ENCODE measurements around the gene SRP19. TPM values are rescaled to one million over a fixed set of nuclear protein-coding genes. Genes with fewer than 3 reads are reported as not detected.

The SRP19 gene
- total and polyA plus RNA-seq, 10 of the 15 experiments (the other 5 are each of a cell fraction or from before 2014, with no cell fraction given), result 43.4 to 379 (median 156) TPM

DNA sequence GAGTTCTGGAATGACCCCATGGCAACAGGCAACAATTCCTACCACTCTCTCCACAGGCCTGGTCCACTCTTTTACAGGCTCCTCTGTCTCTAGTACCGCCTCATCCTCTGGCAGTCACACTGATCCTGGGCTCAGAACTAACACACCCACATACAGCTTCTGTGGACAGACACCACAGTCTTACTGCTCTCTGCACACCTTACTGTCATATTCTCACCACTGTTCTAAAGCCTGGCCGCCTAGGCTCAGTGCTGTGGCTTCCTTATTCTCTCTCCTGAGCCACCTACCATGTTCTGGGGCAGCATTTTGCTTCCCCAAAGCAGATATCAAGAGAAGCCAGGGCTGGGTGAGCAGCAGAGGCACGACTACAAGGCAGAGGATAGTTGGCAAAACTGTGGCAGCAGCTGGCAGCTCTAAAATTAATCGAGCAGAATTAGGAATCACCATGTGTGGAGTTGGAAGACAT lies 46.1 kb downstream of the SRP19 start:
- Histone ChIP-seq H2AFZ (ENCODE audit: control insufficient read depth, low read depth, low read length) (no peak overlapping the region), H3K4me3 (no peak overlapping the region), H3K9me3 (replicated peaks; ENCODE audit: control insufficient read depth, insufficient read depth, low read length) (no peaks in the 10 kb centered on the region), H3K27me3 (replicated peaks in 1 of 2; ENCODE audit: control insufficient read depth in 2 of 2, insufficient read depth in 2 of 2, low read length in 1 of 2) (no peaks in the 10 kb centered on the region), H3K79me2 (ENCODE audit: control insufficient read depth, insufficient read depth, low read length) (peaks cover 3% of the 10 kb centered on the region), H3K4me2 (ENCODE audit: control insufficient read depth, insufficient read depth) (0 out of 2 replicates have a peak overlapping the region, but pooled peaks have one; percentile 33), H3K27ac (ENCODE audit: control insufficient read depth, insufficient read depth) (no peak overlapping the region; the same call in 1 of the 2 replicates), H4K20me1 (ENCODE audit: control insufficient read depth, insufficient read depth) (no peaks in the 10 kb centered on the region), H3K9ac (ENCODE audit: control insufficient read depth, insufficient read depth, low read length) (no peak overlapping the region), H3K36me3 (ENCODE audit: control insufficient read depth in 2 of 2, insufficient read depth in 2 of 2, low read length in 1 of 2) (peaks cover 4 to 18% of the 10 kb centered on the region in 2 experiments), H3K4me1 (ENCODE audit: control insufficient read depth, insufficient read depth, low read length) (peaks cover 4% of the 10 kb centered on the region; the same call in 1 of the 2 replicates)
- intact Hi-C loops (cut with micrococcal nuclease; ENCODE audit: unreplicated experiment), result no loop called here
- FAIRE-seq (no peak), ATAC-seq (peak; percentile 64), DNase-seq (ENCODE audit: low read depth, low spot score) (no peak)
- in situ Hi-C loops (cut with MboI), result no loop called here
- CTCF ChIA-PET, result interaction anchor here (0.8 to 2.7 kb wide), 10 partner anchors 9 to 89 kb away, joined by 3 to 9 read pairs (median 4); partner anchors contain the start of genes REEP5 and SRP19
- SMC1A ChIA-PET (ENCODE audit: uncharacterized antibody, unreplicated experiment), result interaction anchor here (0.6 to 1.1 kb wide), 3 partner anchors 52 to 1702 kb away, joined by 3 to 4 read pairs (median 4); no protein-coding TSS in a partner anchor
- POLR2A ChIA-PET, result no interaction called here
- no TSS peak for BruUV-seq (replicated peaks)
- TF ChIP-seq STAT1 (conservative IDR thresholded peaks at IDR 0.05) (no peak), EGR1 (IDR thresholded peaks at IDR 0.05; ENCODE audit: borderline replicate concordance in 1 of 2, low read depth in 2 of 2, low read length in 2 of 2) (no peak), BRCA1 (IDR thresholded peaks at IDR 0.05; ENCODE audit: low read depth, low read length) (no peak)
- RAD21 ChIA-PET (ENCODE audit: unreplicated experiment), result interaction anchor here (2.2 kb wide), 1 partner anchor 14 kb away, joined by 12 read pairs; no protein-coding TSS in a partner anchor
- WGBS (ENCODE audit: insufficient coverage, insufficient replicate concordance, low lambda C conversion rate, missing lambda C conversion rate), result 51% methylated on average over 4 of the region's 4 CpGs

DNA sequence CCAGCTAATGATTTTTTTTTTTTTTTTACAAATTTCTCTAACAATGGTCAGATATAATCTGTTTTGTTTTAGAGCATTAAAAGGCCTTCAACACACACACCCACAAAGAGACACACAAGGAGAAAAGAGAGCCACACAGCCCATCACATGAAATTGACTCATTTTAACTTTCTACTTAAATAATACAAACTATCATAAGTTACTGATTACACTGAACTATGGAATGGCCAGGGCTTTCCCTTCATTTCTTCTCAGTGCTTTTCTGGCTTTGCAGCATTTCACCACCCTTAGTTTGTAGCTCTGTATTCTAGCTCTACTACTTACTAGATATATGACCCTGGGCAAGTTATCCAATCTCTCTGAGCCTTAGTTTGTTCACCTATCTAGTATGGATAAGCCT lies 47.8 kb downstream of the SRP19 start:
- FAIRE-seq (no peak), DNase-seq (ENCODE audit: low read depth, low spot score) (no peak), ATAC-seq (no peak)
- Histone ChIP-seq H2AFZ (ENCODE audit: control insufficient read depth, low read depth, low read length) (no peak overlapping the region), H4K20me1 (ENCODE audit: control insufficient read depth, insufficient read depth) (no peaks in the 10 kb centered on the region), H3K27me3 (replicated peaks in 1 of 2; ENCODE audit: control insufficient read depth in 2 of 2, insufficient read depth in 2 of 2, low read length in 1 of 2) (no peaks in the 10 kb centered on the region), H3K4me2 (ENCODE audit: control insufficient read depth, insufficient read depth) (no peak overlapping the region), H3K79me2 (ENCODE audit: control insufficient read depth, insufficient read depth, low read length) (peaks cover 7% of the 10 kb centered on the region), H3K4me3 (no peak overlapping the region), H3K27ac (ENCODE audit: control insufficient read depth, insufficient read depth) (no peak overlapping the region), H3K36me3 (ENCODE audit: control insufficient read depth in 2 of 2, insufficient read depth in 2 of 2, low read length in 1 of 2) (peaks cover 4 to 18% of the 10 kb centered on the region in 2 experiments; a peak in 3 of 4 replicates), H3K9me3 (replicated peaks; ENCODE audit: control insufficient read depth, insufficient read depth, low read length) (no peaks in the 10 kb centered on the region), H3K9ac (ENCODE audit: control insufficient read depth, insufficient read depth, low read length) (no peak overlapping the region), H3K4me1 (ENCODE audit: control insufficient read depth, insufficient read depth, low read length) (peaks cover 4% of the 10 kb centered on the region; the same call in 1 of the 2 replicates)
- BruUV-seq (replicated peaks), result no TSS peak
- CTCF ChIA-PET, result interaction anchor here (0.9 to 2.7 kb wide), 3 partner anchors 10 to 55 kb away, joined by 3 to 9 read pairs (median 4); no protein-coding TSS in a partner anchor
- SMC1A ChIA-PET (ENCODE audit: uncharacterized antibody, unreplicated experiment), result interaction anchor here (0.8 to 1.5 kb wide), 4 partner anchors 8 to 55 kb away, joined by 3 to 6 read pairs (median 3); no protein-coding TSS in a partner anchor
- RAD21 ChIA-PET (ENCODE audit: unreplicated experiment), result no interaction called here
- no peak for TF ChIP-seq PML (IDR thresholded peaks at IDR 0.05; ENCODE audit: low read length)
- TF ChIP-seq, protein P1, sequence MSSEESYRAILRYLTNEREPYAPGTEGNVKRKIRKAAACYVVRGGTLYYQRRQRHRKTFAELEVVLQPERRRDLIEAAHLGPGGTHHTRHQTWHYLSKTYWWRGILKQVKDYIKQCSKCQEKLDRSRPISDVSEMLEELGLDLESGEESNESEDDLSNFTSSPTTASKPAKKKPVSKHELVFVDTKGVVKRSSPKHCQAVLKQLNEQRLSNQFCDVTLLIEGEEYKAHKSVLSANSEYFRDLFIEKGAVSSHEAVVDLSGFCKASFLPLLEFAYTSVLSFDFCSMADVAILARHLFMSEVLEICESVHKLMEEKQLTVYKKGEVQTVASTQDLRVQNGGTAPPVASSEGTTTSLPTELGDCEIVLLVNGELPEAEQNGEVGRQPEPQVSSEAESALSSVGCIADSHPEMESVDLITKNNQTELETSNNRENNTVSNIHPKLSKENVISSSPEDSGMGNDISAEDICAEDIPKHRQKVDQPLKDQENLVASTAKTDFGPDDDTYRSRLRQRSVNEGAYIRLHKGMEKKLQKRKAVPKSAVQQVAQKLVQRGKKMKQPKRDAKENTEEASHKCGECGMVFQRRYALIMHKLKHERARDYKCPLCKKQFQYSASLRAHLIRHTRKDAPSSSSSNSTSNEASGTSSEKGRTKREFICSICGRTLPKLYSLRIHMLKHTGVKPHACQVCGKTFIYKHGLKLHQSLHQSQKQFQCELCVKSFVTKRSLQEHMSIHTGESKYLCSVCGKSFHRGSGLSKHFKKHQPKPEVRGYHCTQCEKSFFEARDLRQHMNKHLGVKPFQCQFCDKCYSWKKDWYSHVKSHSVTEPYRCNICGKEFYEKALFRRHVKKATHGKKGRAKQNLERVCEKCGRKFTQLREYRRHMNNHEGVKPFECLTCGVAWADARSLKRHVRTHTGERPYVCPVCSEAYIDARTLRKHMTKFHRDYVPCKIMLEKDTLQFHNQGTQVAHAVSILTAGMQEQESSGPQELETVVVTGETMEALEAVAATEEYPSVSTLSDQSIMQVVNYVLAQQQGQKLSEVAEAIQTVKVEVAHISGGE (CRISPR knock-in tag; IDR thresholded peaks at IDR 0.05), result no peak
- TF ChIP-seq RBBP5 (conservative IDR thresholded peaks at IDR 0.05), result no peak
- no peak for TF ChIP-seq CHD2 (IDR thresholded peaks at IDR 0.05; ENCODE audit: borderline replicate concordance, low read depth, low read length)
- POLR2A ChIA-PET, result interaction anchor here (0.8 kb wide), 1 partner anchor 11 kb away, joined by 5 read pairs; no protein-coding TSS in a partner anchor
- in situ Hi-C loops (cut with MboI), result no loop called here
- intact Hi-C loops (cut with micrococcal nuclease; ENCODE audit: unreplicated experiment), result no loop called here

Data from GM12878 (cell line).